ENCODE measurements around the gene CLASP2.

The CLASP2 gene

DNA sequence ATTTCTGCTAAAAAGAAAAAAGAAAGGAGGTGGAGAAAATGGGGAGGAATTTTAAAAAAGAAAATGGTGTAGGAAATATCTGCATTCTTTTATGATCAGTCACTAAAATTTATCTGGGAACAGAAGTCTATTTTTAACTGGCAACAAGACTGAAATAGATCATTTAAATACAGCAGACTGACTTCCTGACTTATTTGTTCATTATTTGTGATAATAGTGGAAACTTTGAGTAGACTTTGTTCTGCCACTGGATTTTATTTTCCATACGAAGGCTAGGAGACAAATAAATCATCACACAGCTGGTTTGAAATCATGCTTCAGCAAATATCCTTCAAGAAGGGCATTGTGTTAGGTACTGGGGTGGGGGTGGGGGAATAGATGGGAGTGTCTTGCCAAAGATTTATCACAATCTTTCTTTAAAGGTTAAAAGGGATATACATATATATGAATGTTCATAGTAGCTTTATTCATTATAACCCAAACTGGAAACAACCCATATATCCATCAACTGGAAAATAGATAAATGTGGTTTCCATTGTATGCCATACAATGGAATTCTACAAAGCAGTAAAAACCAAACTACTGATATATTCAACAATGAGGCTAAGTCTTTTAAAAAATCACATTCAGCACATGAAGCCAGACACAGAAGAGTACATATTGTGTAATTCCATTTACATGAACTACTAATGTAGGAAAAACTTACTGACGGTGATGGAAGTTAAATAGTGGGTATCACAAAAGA is 4.7 kb upstream of the CLASP2 start:
- no peak for ATAC-seq
- TF ChIP-seq ZNF70 (CRISPR knock-in tag; IDR thresholded peaks at IDR 0.05) = no peak
- TF ChIP-seq TCF4 (CRISPR knock-in tag; IDR thresholded peaks at IDR 0.05; ENCODE audit: borderline replicate concordance) = no peak
- no peak for TF ChIP-seq PPARA (CRISPR knock-in tag; IDR thresholded peaks at IDR 0.05; ENCODE audit: borderline replicate concordance)
- TF ChIP-seq TOX (CRISPR knock-in tag; IDR thresholded peaks at IDR 0.05; ENCODE audit: borderline replicate concordance) = no peak
- no peak for TF ChIP-seq ZC3H10 (CRISPR knock-in tag; IDR thresholded peaks at IDR 0.05)
- TF ChIP-seq OSR1 (CRISPR knock-in tag; IDR thresholded peaks at IDR 0.05) = no peak
- TF ChIP-seq SNAI2 (CRISPR knock-in tag; IDR thresholded peaks at IDR 0.05) = no peak
- no peak for TF ChIP-seq ZNF8 (CRISPR knock-in tag; IDR thresholded peaks at IDR 0.05)
- no peak for TF ChIP-seq ISL1 (CRISPR knock-in tag; IDR thresholded peaks at IDR 0.05)
- no peak for TF ChIP-seq GLIS3 (CRISPR knock-in tag; IDR thresholded peaks at IDR 0.05)
- TF ChIP-seq, protein P1, sequence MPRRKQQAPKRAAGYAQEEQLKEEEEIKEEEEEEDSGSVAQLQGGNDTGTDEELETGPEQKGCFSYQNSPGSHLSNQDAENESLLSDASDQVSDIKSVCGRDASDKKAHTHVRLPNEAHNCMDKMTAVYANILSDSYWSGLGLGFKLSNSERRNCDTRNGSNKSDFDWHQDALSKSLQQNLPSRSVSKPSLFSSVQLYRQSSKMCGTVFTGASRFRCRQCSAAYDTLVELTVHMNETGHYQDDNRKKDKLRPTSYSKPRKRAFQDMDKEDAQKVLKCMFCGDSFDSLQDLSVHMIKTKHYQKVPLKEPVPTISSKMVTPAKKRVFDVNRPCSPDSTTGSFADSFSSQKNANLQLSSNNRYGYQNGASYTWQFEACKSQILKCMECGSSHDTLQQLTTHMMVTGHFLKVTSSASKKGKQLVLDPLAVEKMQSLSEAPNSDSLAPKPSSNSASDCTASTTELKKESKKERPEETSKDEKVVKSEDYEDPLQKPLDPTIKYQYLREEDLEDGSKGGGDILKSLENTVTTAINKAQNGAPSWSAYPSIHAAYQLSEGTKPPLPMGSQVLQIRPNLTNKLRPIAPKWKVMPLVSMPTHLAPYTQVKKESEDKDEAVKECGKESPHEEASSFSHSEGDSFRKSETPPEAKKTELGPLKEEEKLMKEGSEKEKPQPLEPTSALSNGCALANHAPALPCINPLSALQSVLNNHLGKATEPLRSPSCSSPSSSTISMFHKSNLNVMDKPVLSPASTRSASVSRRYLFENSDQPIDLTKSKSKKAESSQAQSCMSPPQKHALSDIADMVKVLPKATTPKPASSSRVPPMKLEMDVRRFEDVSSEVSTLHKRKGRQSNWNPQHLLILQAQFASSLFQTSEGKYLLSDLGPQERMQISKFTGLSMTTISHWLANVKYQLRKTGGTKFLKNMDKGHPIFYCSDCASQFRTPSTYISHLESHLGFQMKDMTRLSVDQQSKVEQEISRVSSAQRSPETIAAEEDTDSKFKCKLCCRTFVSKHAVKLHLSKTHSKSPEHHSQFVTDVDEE (CRISPR knock-in tag; IDR thresholded peaks at IDR 0.05) = no peak
- TF ChIP-seq ZNF565 (CRISPR knock-in tag; conservative IDR thresholded peaks at IDR 0.05; ENCODE audit: low read depth) = no peak

DNA sequence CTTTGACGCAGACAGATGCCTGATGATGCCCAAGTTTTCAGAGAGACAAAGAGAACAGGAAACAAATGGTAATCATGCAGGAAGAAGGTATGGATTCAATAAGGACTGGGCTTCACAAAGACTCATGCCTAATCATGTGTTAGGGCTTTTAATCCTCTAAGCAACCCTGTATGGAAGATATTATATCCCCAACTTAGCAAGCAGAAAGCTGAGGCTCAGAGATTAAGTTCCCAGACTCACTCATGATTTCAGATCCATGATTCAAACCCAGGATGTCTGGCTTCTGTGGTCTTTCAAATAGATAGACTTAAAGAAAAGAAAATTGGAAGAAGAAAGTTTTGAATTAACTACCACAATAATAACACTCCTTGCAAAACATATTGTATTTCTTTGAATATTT is 4.1 kb upstream of the CLASP2 start:
- ATAC-seq = no peak
- TF ChIP-seq ARNTL (CRISPR knock-in tag; IDR thresholded peaks at IDR 0.05; ENCODE audit: borderline replicate concordance, low read depth) (no peak), PPARA (CRISPR knock-in tag; IDR thresholded peaks at IDR 0.05; ENCODE audit: borderline replicate concordance) (no peak), ZFP30 (CRISPR knock-in tag; IDR thresholded peaks at IDR 0.05) (no peak), GLIS3 (CRISPR knock-in tag; IDR thresholded peaks at IDR 0.05) (no peak), TCF4 (CRISPR knock-in tag; IDR thresholded peaks at IDR 0.05; ENCODE audit: borderline replicate concordance) (no peak), ISL1 (CRISPR knock-in tag; IDR thresholded peaks at IDR 0.05) (no peak), OSR1 (CRISPR knock-in tag; IDR thresholded peaks at IDR 0.05) (no peak), ZNF70 (CRISPR knock-in tag; IDR thresholded peaks at IDR 0.05) (no peak), CSDC2 (CRISPR knock-in tag; IDR thresholded peaks at IDR 0.05) (no peak), ZNF565 (CRISPR knock-in tag; conservative IDR thresholded peaks at IDR 0.05; ENCODE audit: low read depth) (no peak), SNAI2 (CRISPR knock-in tag; IDR thresholded peaks at IDR 0.05) (no peak), TOX (CRISPR knock-in tag; IDR thresholded peaks at IDR 0.05; ENCODE audit: borderline replicate concordance) (no peak), BACH2 (CRISPR knock-in tag; IDR thresholded peaks at IDR 0.05; ENCODE audit: borderline replicate concordance) (no peak)

DNA sequence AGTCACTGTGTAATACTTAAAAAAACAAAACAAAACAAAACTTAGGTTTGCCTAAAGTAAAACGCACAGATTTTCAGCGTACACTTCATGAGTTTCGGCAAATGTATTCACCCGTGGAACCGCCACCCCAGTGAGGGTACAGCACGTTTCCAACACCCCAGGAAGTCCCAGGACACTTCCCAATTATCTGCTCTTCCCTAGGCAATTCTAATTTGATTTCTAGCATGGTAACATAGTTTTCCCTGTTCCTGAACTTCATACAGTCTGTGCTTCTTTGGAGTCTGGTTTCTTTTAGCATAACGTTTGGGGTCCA is 497 bp upstream of the CLASP2 start:
- ATAC-seq = no peak; the same call in 2 of the 3 replicates
- TF ChIP-seq ZNF8 (CRISPR knock-in tag; IDR thresholded peaks at IDR 0.05) = no peak
- TF ChIP-seq, protein P2, sequence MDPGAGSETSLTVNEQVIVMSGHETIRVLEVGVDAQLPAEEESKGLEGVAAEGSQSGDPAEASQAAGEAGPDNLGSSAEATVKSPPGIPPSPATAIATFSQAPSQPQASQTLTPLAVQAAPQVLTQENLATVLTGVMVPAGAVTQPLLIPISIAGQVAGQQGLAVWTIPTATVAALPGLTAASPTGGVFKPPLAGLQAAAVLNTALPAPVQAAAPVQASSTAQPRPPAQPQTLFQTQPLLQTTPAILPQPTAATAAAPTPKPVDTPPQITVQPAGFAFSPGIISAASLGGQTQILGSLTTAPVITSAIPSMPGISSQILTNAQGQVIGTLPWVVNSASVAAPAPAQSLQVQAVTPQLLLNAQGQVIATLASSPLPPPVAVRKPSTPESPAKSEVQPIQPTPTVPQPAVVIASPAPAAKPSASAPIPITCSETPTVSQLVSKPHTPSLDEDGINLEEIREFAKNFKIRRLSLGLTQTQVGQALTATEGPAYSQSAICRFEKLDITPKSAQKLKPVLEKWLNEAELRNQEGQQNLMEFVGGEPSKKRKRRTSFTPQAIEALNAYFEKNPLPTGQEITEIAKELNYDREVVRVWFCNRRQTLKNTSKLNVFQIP (CRISPR knock-in tag; IDR thresholded peaks at IDR 0.05; ENCODE audit: borderline replicate concordance, low read depth) = no peak
- TF ChIP-seq ZFP3 (CRISPR knock-in tag; IDR thresholded peaks at IDR 0.05) = no peak
- no peak for TF ChIP-seq OSR1 (CRISPR knock-in tag; IDR thresholded peaks at IDR 0.05)
- TF ChIP-seq, protein P3, sequence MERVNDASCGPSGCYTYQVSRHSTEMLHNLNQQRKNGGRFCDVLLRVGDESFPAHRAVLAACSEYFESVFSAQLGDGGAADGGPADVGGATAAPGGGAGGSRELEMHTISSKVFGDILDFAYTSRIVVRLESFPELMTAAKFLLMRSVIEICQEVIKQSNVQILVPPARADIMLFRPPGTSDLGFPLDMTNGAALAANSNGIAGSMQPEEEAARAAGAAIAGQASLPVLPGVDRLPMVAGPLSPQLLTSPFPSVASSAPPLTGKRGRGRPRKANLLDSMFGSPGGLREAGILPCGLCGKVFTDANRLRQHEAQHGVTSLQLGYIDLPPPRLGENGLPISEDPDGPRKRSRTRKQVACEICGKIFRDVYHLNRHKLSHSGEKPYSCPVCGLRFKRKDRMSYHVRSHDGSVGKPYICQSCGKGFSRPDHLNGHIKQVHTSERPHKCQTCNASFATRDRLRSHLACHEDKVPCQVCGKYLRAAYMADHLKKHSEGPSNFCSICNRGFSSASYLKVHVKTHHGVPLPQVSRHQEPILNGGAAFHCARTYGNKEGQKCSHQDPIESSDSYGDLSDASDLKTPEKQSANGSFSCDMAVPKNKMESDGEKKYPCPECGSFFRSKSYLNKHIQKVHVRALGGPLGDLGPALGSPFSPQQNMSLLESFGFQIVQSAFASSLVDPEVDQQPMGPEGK (CRISPR knock-in tag; IDR thresholded peaks at IDR 0.05; ENCODE audit: borderline replicate concordance) = no peak
- no peak for TF ChIP-seq ARNTL (CRISPR knock-in tag; IDR thresholded peaks at IDR 0.05; ENCODE audit: borderline replicate concordance, low read depth)
- TF ChIP-seq CSDC2 (CRISPR knock-in tag; IDR thresholded peaks at IDR 0.05) = no peak
- no peak for TF ChIP-seq ZNF70 (CRISPR knock-in tag; IDR thresholded peaks at IDR 0.05)
- TF ChIP-seq ZC3H10 (CRISPR knock-in tag; IDR thresholded peaks at IDR 0.05) = no peak
- no peak for TF ChIP-seq ISL1 (CRISPR knock-in tag; IDR thresholded peaks at IDR 0.05)

DNA sequence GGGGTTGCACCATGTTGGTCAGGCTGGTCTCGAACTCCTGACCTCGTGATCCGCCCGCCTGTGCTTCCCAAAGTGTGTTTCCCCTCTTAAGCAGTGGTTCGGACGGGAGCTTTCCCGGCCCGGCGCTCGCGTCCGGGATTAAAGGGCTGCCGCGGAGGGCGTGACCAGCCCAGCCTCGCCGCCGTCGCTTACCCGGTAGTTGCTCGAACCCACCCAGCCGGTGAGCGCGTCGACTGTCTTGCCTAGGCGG is 513 bp downstream of the CLASP2 start:
- ATAC-seq = peak; percentile 80
- TF ChIP-seq ZFP3 (CRISPR knock-in tag; IDR thresholded peaks at IDR 0.05) (0 out of 2 replicates have a peak, but pooled peaks have one; percentile 15), TOX (CRISPR knock-in tag; IDR thresholded peaks at IDR 0.05; ENCODE audit: borderline replicate concordance) (no peak)

DNA sequence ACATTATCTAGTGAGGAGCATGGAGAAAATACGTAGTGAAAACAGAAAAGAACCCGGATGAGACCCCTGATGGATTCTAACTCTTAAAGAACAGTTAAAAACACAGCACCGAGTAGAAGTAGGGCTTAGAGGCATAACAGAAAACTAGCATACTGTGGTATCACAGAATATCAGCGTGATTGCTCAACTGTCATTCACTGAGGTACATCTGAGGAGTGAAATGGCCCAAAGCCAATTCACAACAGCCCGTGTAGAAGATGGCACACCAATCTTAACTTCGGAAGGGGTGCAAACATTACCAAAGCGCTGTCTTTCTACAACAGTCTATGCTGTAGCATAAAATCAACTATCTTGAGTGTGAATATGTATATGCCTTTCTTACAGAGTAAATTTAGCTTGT is 1.8 kb downstream of the CLASP2 start:
- no peak for ATAC-seq
- TF ChIP-seq OSR1 (CRISPR knock-in tag; IDR thresholded peaks at IDR 0.05) = no peak
- TF ChIP-seq BACH2 (CRISPR knock-in tag; IDR thresholded peaks at IDR 0.05; ENCODE audit: borderline replicate concordance) = no peak
- TF ChIP-seq, protein P1 (CRISPR knock-in tag; IDR thresholded peaks at IDR 0.05) = no peak
- TF ChIP-seq CSDC2 (CRISPR knock-in tag; IDR thresholded peaks at IDR 0.05) = no peak
- no peak for TF ChIP-seq RARB (CRISPR knock-in tag; IDR thresholded peaks at IDR 0.05)
- no peak for TF ChIP-seq ZNF565 (CRISPR knock-in tag; conservative IDR thresholded peaks at IDR 0.05; ENCODE audit: low read depth)
- no peak for TF ChIP-seq TCF4 (CRISPR knock-in tag; IDR thresholded peaks at IDR 0.05; ENCODE audit: borderline replicate concordance)
- TF ChIP-seq ZNF70 (CRISPR knock-in tag; IDR thresholded peaks at IDR 0.05) = no peak

Data from SK-N-SH treated with all-trans-retinoic acid at 6 μM for 48 hours (cell line).